ENCODE data around the gene SNAPC1.
A peak's percentile ranks its signal among the peaks of the same experiment; 100 is the strongest.

SNAPC1 gene

GRCh38 chr14:61720741-61721140, 41.5 kb upstream of the SNAPC1 start:
- DNase-seq (ENCODE audit: low read depth) = no peak
- H3K4me3 ChIP-seq (ENCODE audit: control insufficient read depth, low read depth, low read length) = no peak overlapping the region
- TF ChIP-seq, protein P1, sequence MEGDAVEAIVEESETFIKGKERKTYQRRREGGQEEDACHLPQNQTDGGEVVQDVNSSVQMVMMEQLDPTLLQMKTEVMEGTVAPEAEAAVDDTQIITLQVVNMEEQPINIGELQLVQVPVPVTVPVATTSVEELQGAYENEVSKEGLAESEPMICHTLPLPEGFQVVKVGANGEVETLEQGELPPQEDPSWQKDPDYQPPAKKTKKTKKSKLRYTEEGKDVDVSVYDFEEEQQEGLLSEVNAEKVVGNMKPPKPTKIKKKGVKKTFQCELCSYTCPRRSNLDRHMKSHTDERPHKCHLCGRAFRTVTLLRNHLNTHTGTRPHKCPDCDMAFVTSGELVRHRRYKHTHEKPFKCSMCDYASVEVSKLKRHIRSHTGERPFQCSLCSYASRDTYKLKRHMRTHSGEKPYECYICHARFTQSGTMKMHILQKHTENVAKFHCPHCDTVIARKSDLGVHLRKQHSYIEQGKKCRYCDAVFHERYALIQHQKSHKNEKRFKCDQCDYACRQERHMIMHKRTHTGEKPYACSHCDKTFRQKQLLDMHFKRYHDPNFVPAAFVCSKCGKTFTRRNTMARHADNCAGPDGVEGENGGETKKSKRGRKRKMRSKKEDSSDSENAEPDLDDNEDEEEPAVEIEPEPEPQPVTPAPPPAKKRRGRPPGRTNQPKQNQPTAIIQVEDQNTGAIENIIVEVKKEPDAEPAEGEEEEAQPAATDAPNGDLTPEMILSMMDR (IDR thresholded peaks at IDR 0.05; ENCODE audit: control insufficient read depth, insufficient read depth, low read depth, low read length, missing control alignments) = no peak

- no peak overlapping the region for H3K4me3 ChIP-seq (ENCODE audit: control insufficient read depth, low read depth, low read length)
- DNase-seq (ENCODE audit: low read depth) = no peak
- TF ChIP-seq, protein P1 (IDR thresholded peaks at IDR 0.05; ENCODE audit: control insufficient read depth, insufficient read depth, low read depth, low read length, missing control alignments) = no peak
These were observed 38.1 kb upstream of the SNAPC1 start for GRCh38 chr14:61724133-61724532.

DNA sequence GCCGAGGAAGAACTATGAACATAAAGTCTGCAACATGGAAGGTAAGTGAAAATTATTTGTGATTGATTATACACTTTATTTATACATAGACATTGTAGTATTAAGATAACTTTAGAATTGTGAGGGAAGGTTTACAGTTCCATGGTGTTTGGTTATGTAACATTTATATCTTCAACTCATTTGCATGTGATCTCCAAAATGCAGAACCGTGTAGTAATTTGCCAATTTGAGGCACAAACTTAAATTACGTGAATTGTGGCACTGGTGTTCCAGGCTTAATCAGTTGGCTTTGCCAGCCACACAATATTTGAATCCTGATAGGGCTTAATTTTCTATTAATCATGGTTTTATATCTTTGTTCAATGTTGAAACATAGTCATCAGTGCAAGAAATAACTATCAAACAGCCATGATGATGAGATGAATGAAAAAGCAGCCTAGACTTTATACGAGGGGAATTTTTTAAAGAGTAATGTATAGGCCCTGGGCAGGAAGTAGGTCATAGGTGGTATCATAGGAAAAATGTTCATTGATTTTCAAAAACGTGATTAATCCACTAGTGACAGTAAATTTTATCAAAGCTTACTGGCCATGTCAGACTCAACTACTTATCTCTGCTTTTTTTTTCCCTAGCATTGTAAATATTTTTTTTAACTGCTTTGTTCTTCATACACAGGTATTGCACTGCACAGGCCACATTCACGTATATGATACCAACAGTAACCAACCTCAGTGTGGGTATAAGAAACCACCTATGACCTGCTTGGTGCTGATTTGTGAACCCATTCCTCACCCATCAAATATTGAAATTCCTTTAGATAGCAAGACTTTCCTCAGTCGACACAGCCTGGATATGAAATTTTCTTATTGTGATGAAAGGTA, 35.2 kb upstream of the SNAPC1 start:
- DNase-seq (ENCODE audit: low read depth) = no peak
- TF ChIP-seq, protein P1 (IDR thresholded peaks at IDR 0.05; ENCODE audit: control insufficient read depth, insufficient read depth, low read depth, low read length, missing control alignments) = no peak
- H3K4me3 ChIP-seq (ENCODE audit: control insufficient read depth, low read depth, low read length) = no peak overlapping the region

DNA sequence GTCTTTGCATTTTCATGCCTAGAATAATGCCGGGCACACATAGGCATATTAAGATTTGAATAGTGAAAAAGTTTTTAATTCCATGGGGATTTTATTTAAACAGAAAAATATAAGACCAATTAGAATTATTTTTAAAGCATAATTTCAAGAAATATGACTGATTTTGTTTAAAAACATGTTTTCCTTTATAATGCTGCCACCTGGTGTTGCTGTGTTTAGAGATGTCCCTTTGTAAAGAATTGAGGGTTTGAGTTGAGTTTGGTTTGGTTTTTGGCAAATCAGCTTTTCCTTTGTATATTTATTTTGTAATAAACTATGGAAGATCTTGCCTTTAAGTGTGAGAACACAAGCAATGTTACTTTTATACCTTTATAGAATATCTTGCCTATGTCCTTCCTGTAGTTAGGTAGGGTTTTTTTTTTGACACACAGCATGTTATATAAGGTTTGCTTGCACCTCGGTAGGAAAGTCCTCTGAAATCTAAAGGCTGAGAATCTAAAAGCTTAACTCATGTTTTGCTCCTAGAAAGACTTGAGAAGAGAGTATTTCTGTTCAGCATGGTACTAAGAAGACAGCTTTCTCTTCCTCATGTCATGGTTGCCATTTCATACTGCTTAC, 31.4 kb upstream of the SNAPC1 start:
- H3K4me3 ChIP-seq (ENCODE audit: control insufficient read depth, low read depth, low read length) = no peak overlapping the region
- TF ChIP-seq, protein P1 (IDR thresholded peaks at IDR 0.05; ENCODE audit: control insufficient read depth, insufficient read depth, low read depth, low read length, missing control alignments) = peak; percentile 20
- no peak for DNase-seq (ENCODE audit: low read depth)

DNA sequence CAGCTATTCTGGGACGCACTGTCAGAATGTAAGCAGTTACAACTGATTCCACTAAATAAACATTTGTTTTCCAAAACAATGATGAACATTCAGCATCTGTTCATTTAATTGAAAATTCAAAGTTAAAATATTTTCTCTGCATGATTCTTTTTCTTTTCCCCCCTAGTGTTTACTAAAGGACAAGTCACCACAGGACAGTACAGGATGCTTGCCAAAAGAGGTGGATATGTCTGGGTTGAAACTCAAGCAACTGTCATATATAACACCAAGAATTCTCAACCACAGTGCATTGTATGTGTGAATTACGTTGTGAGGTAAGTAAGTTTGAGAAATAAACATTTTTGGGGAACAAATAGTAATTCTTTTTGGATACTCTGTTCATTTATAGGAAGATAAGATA, 28.2 kb upstream of the SNAPC1 start:
- DNase-seq (ENCODE audit: low read depth) = no peak
- no peak overlapping the region for H3K4me3 ChIP-seq (ENCODE audit: control insufficient read depth, low read depth, low read length)
- TF ChIP-seq, protein P1 (IDR thresholded peaks at IDR 0.05; ENCODE audit: control insufficient read depth, insufficient read depth, low read depth, low read length, missing control alignments) = no peak

DNA sequence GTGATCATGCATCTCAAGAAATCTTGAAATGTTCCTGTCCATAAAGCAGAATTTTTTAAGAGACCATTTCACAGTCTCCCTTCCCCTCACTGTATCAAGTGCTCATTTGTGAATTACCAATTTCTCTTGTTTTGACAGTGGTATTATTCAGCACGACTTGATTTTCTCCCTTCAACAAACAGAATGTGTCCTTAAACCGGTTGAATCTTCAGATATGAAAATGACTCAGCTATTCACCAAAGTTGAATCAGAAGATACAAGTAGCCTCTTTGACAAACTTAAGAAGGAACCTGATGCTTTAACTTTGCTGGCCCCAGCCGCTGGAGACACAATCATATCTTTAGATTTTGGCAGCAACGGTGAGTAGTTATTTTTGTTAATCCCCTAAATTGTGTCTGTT, 25.5 kb upstream of the SNAPC1 start:
- TF ChIP-seq, protein P1 (IDR thresholded peaks at IDR 0.05; ENCODE audit: control insufficient read depth, insufficient read depth, low read depth, low read length, missing control alignments) = no peak
- H3K4me3 ChIP-seq (ENCODE audit: control insufficient read depth, low read depth, low read length) = no peak overlapping the region
- DNase-seq (ENCODE audit: low read depth) = no peak

All from AG09309 (cell line).